ENCODE data around the gene POU2AF3.
A peak's percentile ranks its signal among the peaks of the same experiment; 100 is the strongest.
"Not testable (repeated sequence)": the region's sequence is repeated elsewhere in the genome, so short reads cannot be mapped to it uniquely, and the experiment has no call there.

Gene POU2AF3

GRCh38 chr11:111298413-111299100 lies at the start of gene POU2AF3:
TSS of gene POU2AF3 (plus strand) at chr11:111298546. CDS start at chr11:111298582, 36 bp downstream.
- DNase-seq: no peak

- no peak for DNase-seq
Observed at GRCh38 chr11:111250936-111251335, 47.4 kb upstream of the POU2AF3 start.

- no peak for DNase-seq
Observed at GRCh38 chr11:111253131-111253530, 45.2 kb upstream of the POU2AF3 start.

GRCh38 chr11:111253630-111254029 lies 44.7 kb upstream of the POU2AF3 start:
- no peak for DNase-seq

- DNase-seq: no peak
Observed at GRCh38 chr11:111258046-111258445, 40.3 kb upstream of the POU2AF3 start.

- DNase-seq: no peak
Observed at GRCh38 chr11:111259896-111260295, 38.5 kb upstream of the POU2AF3 start.

- DNase-seq: no peak
Observed at GRCh38 chr11:111260811-111261210, 37.5 kb upstream of the POU2AF3 start.

- no peak for DNase-seq
Observed at GRCh38 chr11:111264646-111265045, 33.7 kb upstream of the POU2AF3 start.

- no peak for DNase-seq
Observed at GRCh38 chr11:111265421-111265820, 32.9 kb upstream of the POU2AF3 start.

GRCh38 chr11:111268303-111268702 lies 30.0 kb upstream of the POU2AF3 start:
- DNase-seq: not testable (repeated sequence)

GRCh38 chr11:111269146-111269868 lies 29.0 kb upstream of the POU2AF3 start:
- peak in 1 of 2 experiments; percentile 19 for DNase-seq

GRCh38 chr11:111272420-111272819 lies 25.9 kb upstream of the POU2AF3 start:
- no peak for DNase-seq

GRCh38 chr11:111282562-111283075 lies 15.7 kb upstream of the POU2AF3 start:
- DNase-seq: no peak

- DNase-seq: no peak
Observed at GRCh38 chr11:111283945-111284481, 14.3 kb upstream of the POU2AF3 start.

GRCh38 chr11:111285189-111286091 lies 12.9 kb upstream of the POU2AF3 start:
- DNase-seq: no peak

GRCh38 chr11:111291764-111292163 lies 6.6 kb upstream of the POU2AF3 start:
- no peak for DNase-seq

GRCh38 chr11:111292408-111292807 lies 5.9 kb upstream of the POU2AF3 start:
- DNase-seq: not testable (repeated sequence)

- no peak for DNase-seq
Observed at GRCh38 chr11:111296196-111296595, 2.1 kb upstream of the POU2AF3 start.

- DNase-seq: no peak
Observed at GRCh38 chr11:111297696-111298095, 650 bp upstream of the POU2AF3 start.

GRCh38 chr11:111299101-111300026 lies 1.0 kb downstream of the POU2AF3 start:
- DNase-seq: no peak

- DNase-seq: no peak
Observed at GRCh38 chr11:111300569-111300968, 2.2 kb downstream of the POU2AF3 start.

Measured in NCI-H1930 (cell line).